HG03175 (cell line): ENCODE results near the gene ZNF474.

Experiments used
- ATAC-seq: cut with Tn5 transposase; IDR thresholded peaks from one replicate; pipeline ENCODE4 v1.9.1; 2021; ENCODE audit warnings: mild to moderate bottlenecking, moderate library complexity; ENCODE audit not compliant: unreplicated experiment

Gene ZNF474

GRCh38 chr5:122152266-122152900 is 23.0 kb downstream of the ZNF474 start:
- no peak for ATAC-seq

- ATAC-seq: no peak
These were observed 23.9 kb downstream of the ZNF474 start for GRCh38 chr5:122153230-122153629.

GRCh38 chr5:122153774-122154173 is 24.4 kb downstream of the ZNF474 start:
- no peak for ATAC-seq

GRCh38 chr5:122154491-122154890 is 25.1 kb downstream of the ZNF474 start:
- no peak for ATAC-seq

- ATAC-seq: no peak
These were observed 25.6 kb downstream of the ZNF474 start for GRCh38 chr5:122154910-122155309.

- ATAC-seq: no peak
These were observed 26.2 kb downstream of the ZNF474 start for GRCh38 chr5:122155546-122155945.

- ATAC-seq: no peak
These were observed 27.5 kb downstream of the ZNF474 start for GRCh38 chr5:122156724-122157325.

GRCh38 chr5:122162100-122162638 is 32.8 kb downstream of the ZNF474 start:
- ATAC-seq: no peak

- no peak for ATAC-seq
These were observed 34.0 kb downstream of the ZNF474 start for GRCh38 chr5:122163121-122164069.

GRCh38 chr5:122164070-122164435 is 34.7 kb downstream of the ZNF474 start:
- ATAC-seq: no peak

GRCh38 chr5:122164831-122165558 is 35.6 kb downstream of the ZNF474 start:
- no peak for ATAC-seq

GRCh38 chr5:122165559-122166078 is 36.3 kb downstream of the ZNF474 start:
- no peak for ATAC-seq

- ATAC-seq: no peak
These were observed 40.2 kb downstream of the ZNF474 start for GRCh38 chr5:122169350-122170103.

- no peak for ATAC-seq
These were observed 41.3 kb downstream of the ZNF474 start for GRCh38 chr5:122170620-122171019.

GRCh38 chr5:122172207-122172606 is 42.9 kb downstream of the ZNF474 start:
- no peak for ATAC-seq

- no peak for ATAC-seq
These were observed 44.4 kb downstream of the ZNF474 start for GRCh38 chr5:122173474-122174415.

- no peak for ATAC-seq
These were observed 45.7 kb downstream of the ZNF474 start for GRCh38 chr5:122175091-122175490.

GRCh38 chr5:122175852-122176251 is 46.5 kb downstream of the ZNF474 start:
- ATAC-seq: no peak

GRCh38 chr5:122177161-122177560 is 47.8 kb downstream of the ZNF474 start:
- no peak for ATAC-seq
